Thoracic aorta (tissue), 2 donors: Measurements from ENCODE around the gene PDZRN3. TPM values are rescaled to one million over a fixed set of nuclear protein-coding genes. Genes with fewer than 3 reads are reported as not detected.

ENCODE experiments used
- ATAC-seq: fragments of 150-250 bp; one replicate; pipeline ENCODE4 v1.8.0; 2017; ENCODE audit warnings: low read depth; ENCODE audit not compliant: insufficient number of reproducible peaks, low FRiP score
- DNase-seq: peaks from one replicate; pipeline ENCODE4 v3.0.0-alpha.2; 2020; ENCODE audit warnings: low spot score
- H3K27ac ChIP-seq, 2 donors: fragments of 200-600 bp; sonication (generic); 1 replicate in 1 of 2; 2 replicates in 1 of 2; pipeline ENCODE4 v1.5.1; 2016; ENCODE audit warnings: mild to moderate bottlenecking in 2 of 2, moderate library complexity in 2 of 2
- H3K27me3 ChIP-seq: fragments of 200-600 bp; sonication (generic); replicated peaks from 2 replicates; pipeline ENCODE4 v1.6.0; 2016; ENCODE audit warnings: mild to moderate bottlenecking; ENCODE audit not compliant: insufficient read depth
- H3K36me3 ChIP-seq: fragments of 200-600 bp; sonication (generic); one replicate; pipeline ENCODE4 v1.5.1; 2016
- H3K4me1 ChIP-seq, 2 donors: fragments of 200-600 bp; sonication (generic); 1 replicate in 1 of 2; 2 replicates in 1 of 2; pipeline versions ENCODE4 v1.5.1 to v1.6.0; 2016; ENCODE audit warnings: low read depth in 2 of 2, mild to moderate bottlenecking in 1 of 2; ENCODE audit not compliant: control insufficient read depth in 1 of 2
- H3K4me3 ChIP-seq: fragments of 200-600 bp; sonication (generic); 2 replicates; pipeline ENCODE4 v1.5.1; 2016; ENCODE audit warnings: mild to moderate bottlenecking
- H3K9me3 ChIP-seq: fragments of 200-600 bp; sonication (generic); 2 replicates; pipeline ENCODE4 v1.5.1; 2016
- CTCF ChIP-seq: fragments of 200-600 bp; sonication (generic); IDR thresholded peaks from one replicate; pipeline ENCODE4 v1.5.1; 2019; ENCODE audit warnings: antibody characterized with exemption
- total RNA-seq, 2 donors: library from RNA; depleted of rRNA; stranded (reverse); fragments of >200 nt; gene quantifications; one replicate each; pipeline versions ENCODE4 v1.1.0 to v1.2.3, GENCODE V29; 2016

PDZRN3 gene
- total RNA-seq, 2 donors from 2014 or later: 140 to 166 TPM

- TF ChIP-seq CTCF: no peak
- ATAC-seq: no peak
- Histone ChIP-seq H3K4me1 (peaks cover 0 to 9% of the 10 kb centered on the region in 2 donors), H3K9me3 (no peaks in the 10 kb centered on the region), H3K27me3 (no peaks in the 10 kb centered on the region), H3K36me3 (no peaks in the 10 kb centered on the region), H3K4me3 (no peak overlapping the region), H3K27ac (no peak overlapping the region)
- DNase-seq: no peak
Measured at GRCh38 chr3:73350996-73351395, 273.7 kb downstream of the PDZRN3 start.

- no peaks in the 10 kb centered on the region for H3K9me3 ChIP-seq
- TF ChIP-seq CTCF: no peak
- H3K27ac ChIP-seq: no peak overlapping the region
- no peak for ATAC-seq
- H3K36me3 ChIP-seq: no peaks in the 10 kb centered on the region
- H3K4me1 ChIP-seq: peaks cover 0 to 9% of the 10 kb centered on the region in 2 donors
- DNase-seq: no peak
- H3K4me3 ChIP-seq: no peak overlapping the region
- H3K27me3 ChIP-seq: no peaks in the 10 kb centered on the region
Measured at GRCh38 chr3:73349657-73350056, 275.1 kb downstream of the PDZRN3 start.

GRCh38 chr3:73342077-73342476 is 282.7 kb downstream of the PDZRN3 start:
- Histone ChIP-seq H3K36me3 (no peaks in the 10 kb centered on the region), H3K27me3 (no peaks in the 10 kb centered on the region), H3K27ac (no peak overlapping the region), H3K9me3 (no peaks in the 10 kb centered on the region), H3K4me1 (no peaks in the 10 kb centered on the region), H3K4me3 (no peak overlapping the region)
- DNase-seq (no peak), ATAC-seq (no peak)
- no peak for TF ChIP-seq CTCF

- Histone ChIP-seq H3K27ac (no peak overlapping the region), H3K9me3 (no peaks in the 10 kb centered on the region), H3K4me3 (no peak overlapping the region), H3K27me3 (no peaks in the 10 kb centered on the region), H3K4me1 (no peaks in the 10 kb centered on the region), H3K36me3 (no peaks in the 10 kb centered on the region)
- no peak for ATAC-seq
- DNase-seq: no peak
- TF ChIP-seq CTCF: no peak
Measured at GRCh38 chr3:73341272-73341935, 283.3 kb downstream of the PDZRN3 start.

- Histone ChIP-seq H3K4me1 (no peaks in the 10 kb centered on the region), H3K27me3 (no peaks in the 10 kb centered on the region), H3K4me3 (no peak overlapping the region), H3K27ac (no peak overlapping the region), H3K9me3 (no peaks in the 10 kb centered on the region), H3K36me3 (no peaks in the 10 kb centered on the region)
- DNase-seq (no peak), ATAC-seq (no peak)
- TF ChIP-seq CTCF: no peak
Measured at GRCh38 chr3:73332558-73332957, 292.2 kb downstream of the PDZRN3 start.
